ENCODE measurements around the gene MEI1. TPM values are rescaled to one million over a fixed set of nuclear protein-coding genes. Genes with fewer than 3 reads are reported as not detected.

The MEI1 gene
- total and polyA plus RNA-seq, 9 of the 15 experiments (the other 6 are each of a cell fraction or from before 2014, with no cell fraction given) = 0.08 to 0.68 (median 0.18) TPM; not detected in 2

GRCh38 chr22:41844036-41844435 lies 144.7 kb downstream of the MEI1 start:
- H3K9me3 ChIP-seq (replicated peaks; ENCODE audit: control insufficient read depth, insufficient read depth, low read depth, low read length) = no peaks in the 10 kb centered on the region
- H3K79me2 ChIP-seq (ENCODE audit: control insufficient read depth, insufficient read depth, low read length) = peaks cover 98% of the 10 kb centered on the region
- peak overlapping the region; percentile 3; the same call in 1 of the 2 replicates for H3K4me2 ChIP-seq (ENCODE audit: insufficient read depth, low read length)
- 0 out of 3 replicates have a peak overlapping the region, but pooled peaks have one; percentile 20 for H3K27ac ChIP-seq (ENCODE audit: extremely low read depth, low read depth, low read length)
- in situ Hi-C loops (cut with MboI) (no loop called here), intact Hi-C loops (cut with micrococcal nuclease) (no loop called here)
- BruUV-seq (replicated peaks) = no TSS peak
- no peaks in the 10 kb centered on the region for H3K27me3 ChIP-seq (ENCODE audit: control insufficient read depth in 2 of 2, insufficient read depth in 2 of 2, low read length in 2 of 2)
- ChIA-PET CTCF (ENCODE audit: low intra/inter-chr PET ratio) (no interaction called here), POLR2A (interaction anchor here (0.5 to 5.1 kb wide), 7 partner anchors 8 to 464 kb away, joined by 3 to 34 read pairs (median 3); partner anchors contain the start of gene SREBF2)
- H4K20me1 ChIP-seq (replicated peaks; ENCODE audit: control insufficient read depth, insufficient read depth, low read length) = peaks cover 70% of the 10 kb centered on the region
- H3K36me3 ChIP-seq (ENCODE audit: control insufficient read depth, insufficient read depth, low read length) = peaks cover 59% of the 10 kb centered on the region
- H3K4me1 ChIP-seq (replicated peaks in 1 of 2; ENCODE audit: control insufficient read depth in 2 of 2, insufficient read depth in 2 of 2, low read length in 2 of 2) = peaks cover 22 to 71% of the 10 kb centered on the region in 2 experiments
- DNase-seq (ENCODE audit: extremely low read depth in 1 of 4, low spot score in 3 of 4) (no peak), FAIRE-seq (no peak), ATAC-seq (no peak)
- no CpG with 5 or more reads among the region's 1 CpG for WGBS (ENCODE audit: insufficient coverage, low coverage, missing lambda C conversion rate)
- no peak overlapping the region for H3K4me3 ChIP-seq
- H3K9me1 ChIP-seq (ENCODE audit: control insufficient read depth, insufficient read depth, low read length) = peaks cover 26% of the 10 kb centered on the region
- no peak overlapping the region for H3K9ac ChIP-seq (ENCODE audit: insufficient read depth in 1 of 2, low read depth in 2 of 2, low read length in 2 of 2)
- no peak overlapping the region for H2AFZ ChIP-seq (ENCODE audit: low read depth, low read length)
- TF ChIP-seq RFX7 (CRISPR knock-in tag; IDR thresholded peaks at IDR 0.05) (no peak), ZNF668 (CRISPR knock-in tag; IDR thresholded peaks at IDR 0.05) (no peak), ZNF445 (CRISPR knock-in tag; IDR thresholded peaks at IDR 0.05; ENCODE audit: low read depth) (no peak), SPI1 (IDR thresholded peaks at IDR 0.05; ENCODE audit: borderline replicate concordance, low read depth, low read length) (peak; percentile 16; the same call in 1 of the 2 replicates), REST (IDR thresholded peaks at IDR 0.05; ENCODE audit: borderline replicate concordance) (no peak), REST (CRISPR knock-in tag; IDR thresholded peaks at IDR 0.05; ENCODE audit: low read depth) (no peak)

Data from K562 (cell line).